ENCODE results near the gene CTNNA1.
A peak's percentile ranks its signal among the peaks of the same experiment; 100 is the strongest.

CTNNA1 gene

GRCh38 chr5:138922494-138922893, 169.3 kb downstream of the CTNNA1 start:
- Histone ChIP-seq H3K79me2 (ENCODE audit: insufficient read depth, low read length) (no peaks in the 10 kb centered on the region), H3F3A (ENCODE audit: low read depth) (no peaks in the 10 kb centered on the region), H3K9ac (ENCODE audit: low read depth, low read length, poor library complexity, severe bottlenecking) (no peak overlapping the region), H3K36me3 (ENCODE audit: insufficient read depth, low read length) (peaks cover 26% of the 10 kb centered on the region; the same call in 1 of the 2 replicates), H3K9me2 (replicated peaks; ENCODE audit: low read depth, low read length) (no peaks in the 10 kb centered on the region), H3K4me2 (ENCODE audit: low read depth, low read length, poor library complexity, severe bottlenecking) (no peak overlapping the region), H2AFZ (ENCODE audit: low read length) (no peak overlapping the region), H3K9me3 (ENCODE audit: insufficient read depth, low read depth, low read length) (no peaks in the 10 kb centered on the region), H3K4me3 (ENCODE audit: low read length, poor library complexity, severe bottlenecking) (no peak overlapping the region), H3K27me3 (ENCODE audit: insufficient read depth, low read length, poor library complexity, severe bottlenecking) (no peaks in the 10 kb centered on the region), H3K4me1 (ENCODE audit: insufficient read depth, low read length, poor library complexity, severe bottlenecking) (peaks cover 7% of the 10 kb centered on the region), H4K20me1 (ENCODE audit: insufficient read depth, low read length, poor library complexity, severe bottlenecking) (no peaks in the 10 kb centered on the region)
- TF ChIP-seq EZH2phosphoT487 (IDR thresholded peaks at IDR 0.05; ENCODE audit: borderline replicate concordance) (no peak), CTCF (conservative IDR thresholded peaks at IDR 0.05; ENCODE audit: low read length) (peak; percentile 29)

- H3K4me1 ChIP-seq (ENCODE audit: insufficient read depth, low read length, poor library complexity, severe bottlenecking): no peaks in the 10 kb centered on the region
- no peak overlapping the region for H3K9ac ChIP-seq (ENCODE audit: low read depth, low read length, poor library complexity, severe bottlenecking)
- H3K4me2 ChIP-seq (ENCODE audit: low read depth, low read length, poor library complexity, severe bottlenecking): no peak overlapping the region
- H3K4me3 ChIP-seq (ENCODE audit: low read length, poor library complexity, severe bottlenecking): no peak overlapping the region
- H3K9me3 ChIP-seq (ENCODE audit: insufficient read depth, low read depth, low read length): no peaks in the 10 kb centered on the region
- H4K20me1 ChIP-seq (ENCODE audit: insufficient read depth, low read length, poor library complexity, severe bottlenecking): no peaks in the 10 kb centered on the region
- H3K9me2 ChIP-seq (replicated peaks; ENCODE audit: low read depth, low read length): no peaks in the 10 kb centered on the region
- no peaks in the 10 kb centered on the region for H3K27me3 ChIP-seq (ENCODE audit: insufficient read depth, low read length, poor library complexity, severe bottlenecking)
- peaks cover 38% of the 10 kb centered on the region; the same call in 1 of the 2 replicates for H3K36me3 ChIP-seq (ENCODE audit: insufficient read depth, low read length)
- H2AFZ ChIP-seq (ENCODE audit: low read length): no peak overlapping the region
- no peaks in the 10 kb centered on the region for H3K79me2 ChIP-seq (ENCODE audit: insufficient read depth, low read length)
- TF ChIP-seq EZH2phosphoT487 (IDR thresholded peaks at IDR 0.05; ENCODE audit: borderline replicate concordance) (no peak), CTCF (conservative IDR thresholded peaks at IDR 0.05; ENCODE audit: low read length) (no peak)
- H3F3A ChIP-seq (ENCODE audit: low read depth): no peaks in the 10 kb centered on the region
Measured at GRCh38 chr5:138925090-138925635, 171.9 kb downstream of the CTNNA1 start.

GRCh38 chr5:138926257-138926656, 173.0 kb downstream of the CTNNA1 start:
- H3K9me3 ChIP-seq (ENCODE audit: insufficient read depth, low read depth, low read length): no peaks in the 10 kb centered on the region
- no peak overlapping the region for H2AFZ ChIP-seq (ENCODE audit: low read length)
- H3K36me3 ChIP-seq (ENCODE audit: insufficient read depth, low read length): peaks cover 48% of the 10 kb centered on the region; the same call in 1 of the 2 replicates
- TF ChIP-seq CTCF (conservative IDR thresholded peaks at IDR 0.05; ENCODE audit: low read length) (no peak), EZH2phosphoT487 (IDR thresholded peaks at IDR 0.05; ENCODE audit: borderline replicate concordance) (no peak)
- no peaks in the 10 kb centered on the region for H3K4me1 ChIP-seq (ENCODE audit: insufficient read depth, low read length, poor library complexity, severe bottlenecking)
- H3K4me2 ChIP-seq (ENCODE audit: low read depth, low read length, poor library complexity, severe bottlenecking): no peak overlapping the region
- H3K79me2 ChIP-seq (ENCODE audit: insufficient read depth, low read length): no peaks in the 10 kb centered on the region
- H3K27me3 ChIP-seq (ENCODE audit: insufficient read depth, low read length, poor library complexity, severe bottlenecking): no peaks in the 10 kb centered on the region
- H3F3A ChIP-seq (ENCODE audit: low read depth): no peaks in the 10 kb centered on the region
- H3K9me2 ChIP-seq (replicated peaks; ENCODE audit: low read depth, low read length): no peaks in the 10 kb centered on the region
- H3K4me3 ChIP-seq (ENCODE audit: low read length, poor library complexity, severe bottlenecking): no peak overlapping the region
- no peak overlapping the region for H3K9ac ChIP-seq (ENCODE audit: low read depth, low read length, poor library complexity, severe bottlenecking)
- H4K20me1 ChIP-seq (ENCODE audit: insufficient read depth, low read length, poor library complexity, severe bottlenecking): no peaks in the 10 kb centered on the region
